Measurements from ENCODE around the gene ANXA4. TPM values are rescaled to one million over a fixed set of nuclear protein-coding genes. Genes with fewer than 3 reads are reported as not detected.

ANXA4 gene
- 28.1 and 34.6 TPM in 2 replicates for total RNA-seq (2014; rRNA removed; shearing (Covaris generic))
- 18.3 and 21.3 TPM in 2 replicates for polyA plus RNA-seq (2014; cell fraction: nucleus; rRNA removed)

DNA sequence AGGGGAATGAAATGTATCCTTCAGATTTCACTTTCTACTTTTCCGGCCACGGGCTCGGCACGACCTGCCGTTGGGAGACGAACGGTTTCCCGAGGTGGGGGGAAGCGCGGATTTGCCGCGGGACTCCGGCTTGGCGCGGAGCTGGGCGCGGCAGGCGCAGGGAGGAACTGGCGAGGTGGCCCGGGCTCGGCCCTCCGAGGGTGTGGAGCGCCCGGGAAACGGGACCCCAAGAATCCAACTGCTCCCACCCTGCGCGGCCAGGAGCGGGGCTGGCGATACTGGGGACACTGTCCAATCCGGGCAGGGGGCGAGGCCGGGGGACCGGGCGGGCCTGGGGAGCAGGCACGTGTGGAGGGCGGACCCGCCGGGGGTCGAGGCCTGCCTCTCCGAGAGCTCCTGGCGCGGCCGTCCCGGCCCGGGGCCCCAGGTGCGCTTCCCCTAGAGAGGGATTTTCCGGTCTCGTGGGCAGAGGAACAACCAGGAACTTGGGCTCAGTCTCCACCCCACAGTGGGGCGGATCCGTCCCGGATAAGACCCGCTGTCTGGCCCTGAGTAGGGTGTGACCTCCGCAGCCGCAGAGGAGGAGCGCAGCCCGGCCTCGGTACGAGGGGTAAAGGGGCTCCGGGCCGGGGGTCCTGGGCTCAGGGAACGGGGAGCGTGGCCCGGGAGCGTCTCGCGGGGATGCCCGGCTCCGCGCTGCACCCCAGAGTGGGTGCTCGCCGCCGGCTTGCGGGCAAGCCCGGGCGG is at the start of gene ANXA4:
Gene ANXA4, plus strand, starts transcription at position 560 of the 747 bp plus-strand sequence. CDS start 39,432 bp downstream, outside the sequence.
- DNase-seq (ENCODE audit: extremely low read depth, low read depth) = peak; percentile 58

DNA sequence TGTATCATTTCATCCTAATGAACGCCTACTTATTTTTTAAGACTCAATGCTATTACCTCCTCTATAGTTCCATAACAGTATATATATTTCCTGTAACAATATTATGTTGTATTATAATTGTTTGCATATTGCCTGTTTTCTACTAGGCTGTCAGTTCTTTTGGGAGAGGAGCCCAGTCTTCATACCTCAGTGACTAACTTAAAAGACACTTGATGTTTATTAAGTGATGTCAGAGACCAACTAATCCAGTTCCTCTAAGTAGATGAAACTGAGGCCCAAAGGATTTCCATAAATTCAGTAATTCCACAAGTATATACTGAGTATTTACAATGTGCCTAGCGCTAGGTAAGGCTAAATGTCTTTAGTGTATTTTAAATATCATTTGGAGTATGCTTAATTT is 49.5 kb upstream of the ANXA4 start:
- no peak for DNase-seq (ENCODE audit: extremely low read depth, low read depth)

DNA sequence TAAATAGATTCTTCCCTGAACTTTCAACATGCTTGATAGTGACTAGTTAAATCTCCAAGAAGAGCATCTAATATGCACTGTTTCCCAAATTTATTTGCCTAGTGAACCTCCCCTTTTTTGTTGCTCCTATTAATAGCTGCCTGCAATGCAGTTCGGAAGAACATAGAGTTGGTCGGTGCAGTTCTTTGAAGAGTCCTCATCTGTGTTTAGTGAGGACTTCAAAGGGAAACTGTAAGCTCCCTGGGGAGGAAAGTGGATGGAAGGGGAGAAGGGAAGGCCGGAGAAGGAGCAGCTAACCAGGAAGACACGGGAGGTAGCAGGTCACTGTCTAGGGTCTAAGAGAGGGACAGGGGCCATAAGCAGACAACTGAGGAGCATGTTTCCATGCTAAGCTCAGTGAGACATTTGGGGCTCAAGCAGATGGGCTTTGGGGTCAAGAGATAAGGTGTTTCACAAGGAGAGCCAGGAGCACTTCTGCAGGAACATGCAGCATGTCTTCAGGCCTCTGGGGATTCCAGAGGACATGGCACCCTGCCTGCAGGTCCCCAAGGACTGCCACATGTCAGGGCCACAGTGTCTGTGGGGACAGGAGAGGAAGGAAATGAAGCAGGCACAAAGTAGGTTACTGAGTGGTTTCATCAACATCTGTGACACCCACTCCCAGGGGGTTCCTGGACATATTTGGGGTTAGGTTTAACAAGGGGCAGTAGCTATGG is 48.7 kb upstream of the ANXA4 start:
- DNase-seq (ENCODE audit: extremely low read depth, low read depth) = no peak

DNA sequence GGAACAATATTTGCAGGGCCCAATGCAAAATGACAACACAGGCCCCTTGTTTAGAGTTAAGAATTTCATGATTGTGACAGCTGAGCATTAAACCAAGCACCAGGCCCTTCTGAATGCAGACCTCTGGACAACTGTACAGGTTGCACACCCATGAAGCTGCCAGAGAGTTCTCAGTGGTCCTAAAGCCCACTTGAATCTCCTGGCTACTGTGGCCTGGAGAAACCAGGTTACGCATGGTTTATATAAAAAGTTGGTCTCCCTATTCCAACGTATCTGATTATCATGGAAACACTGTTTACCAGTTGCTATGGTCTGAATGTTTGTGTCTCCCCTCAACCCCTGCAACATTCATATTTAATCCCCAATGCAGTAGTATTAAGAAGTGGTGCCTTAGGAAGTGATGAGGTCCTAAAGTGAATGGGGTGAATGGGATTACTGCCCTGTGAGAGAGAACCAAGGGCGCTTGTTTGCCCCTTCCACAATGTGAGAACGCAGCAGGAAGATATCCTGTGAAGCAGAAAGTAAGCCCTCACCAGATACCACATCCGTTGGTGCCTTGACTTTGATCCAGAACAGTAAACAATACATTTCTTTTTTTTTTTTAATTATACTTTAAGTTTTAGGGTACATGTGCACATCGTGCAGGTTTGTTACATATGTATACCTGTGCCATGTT is 48.0 kb upstream of the ANXA4 start:
- DNase-seq (ENCODE audit: extremely low read depth, low read depth) = no peak

DNA sequence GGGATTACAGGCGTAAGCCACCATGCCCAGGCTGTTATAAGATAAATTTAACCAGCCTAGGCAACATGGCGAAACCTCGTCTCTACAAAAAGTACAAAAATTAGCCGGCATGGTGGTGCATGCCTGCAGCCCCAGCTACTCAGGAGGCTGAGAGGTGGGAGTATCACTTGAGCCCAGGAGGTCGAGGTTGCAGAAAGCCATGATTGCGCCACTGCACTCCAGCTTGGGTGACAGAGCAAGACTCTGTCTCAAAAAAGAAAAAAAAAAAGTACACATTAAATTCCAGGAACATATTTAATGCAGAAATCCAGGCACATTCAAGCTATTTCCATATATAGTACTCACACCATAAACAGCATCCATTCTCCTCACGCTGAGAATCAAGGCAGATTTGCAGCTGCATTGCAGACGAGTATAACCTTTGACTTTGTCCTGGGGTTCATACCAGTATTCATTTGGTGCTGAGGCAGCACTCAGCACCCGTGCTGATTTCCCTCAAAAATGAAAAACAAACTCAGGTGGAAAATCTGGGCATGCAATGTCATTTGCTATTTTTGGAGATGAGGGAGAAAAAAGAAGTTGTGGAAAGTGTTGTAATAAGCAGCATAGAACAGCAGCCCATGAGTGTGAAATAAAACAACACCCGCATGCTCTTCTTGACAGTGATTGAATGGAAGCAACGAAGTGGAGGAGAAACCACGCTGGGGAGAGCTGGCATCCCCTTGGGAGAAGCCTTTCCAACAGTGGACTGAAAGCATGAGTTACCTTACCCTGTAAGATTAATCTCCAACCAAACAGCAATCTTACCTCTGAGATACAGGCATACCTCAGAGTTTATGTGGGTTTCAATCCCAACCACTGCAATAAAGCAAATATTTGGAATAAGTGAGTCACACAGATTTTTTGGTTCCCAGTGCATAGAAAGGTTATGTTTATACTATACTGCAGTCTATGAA is 46.8 kb upstream of the ANXA4 start:
- no peak for DNase-seq (ENCODE audit: extremely low read depth, low read depth)

DNA sequence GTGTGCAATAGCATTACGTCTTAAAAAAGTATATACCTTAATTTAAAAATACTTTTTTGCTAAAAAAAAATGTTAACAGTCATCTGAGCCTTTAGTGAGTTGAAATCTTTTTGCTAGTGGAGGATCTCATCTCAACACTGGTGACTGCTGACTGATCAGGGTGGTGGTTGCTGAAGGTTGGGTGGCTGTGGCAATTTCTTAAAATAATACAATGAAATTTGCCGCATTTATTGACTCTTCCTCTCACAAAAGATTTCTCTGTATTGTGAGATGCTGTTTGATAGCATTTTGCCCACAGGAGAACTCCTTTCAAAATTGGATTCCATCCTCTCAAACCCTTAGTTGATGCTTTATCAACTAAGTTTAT is 46.1 kb upstream of the ANXA4 start:
- DNase-seq (ENCODE audit: extremely low read depth, low read depth) = no peak

DNA sequence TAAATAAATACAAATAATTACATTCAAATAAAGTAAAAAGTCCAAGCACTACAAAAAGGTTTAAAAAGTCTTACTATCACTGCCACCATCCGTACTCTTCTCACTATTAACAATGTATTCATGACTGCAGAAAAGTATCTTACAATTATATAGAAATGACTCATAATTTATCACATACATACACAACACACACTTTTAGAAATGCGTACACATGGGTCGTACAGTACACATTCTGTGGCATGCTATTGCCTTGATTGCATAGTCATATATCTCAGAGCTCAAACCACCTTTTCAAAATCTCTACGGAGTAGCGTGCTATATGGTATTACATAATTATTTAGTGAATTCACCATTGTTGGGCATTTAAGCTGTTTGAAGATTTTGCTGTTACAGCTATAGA is 41.6 kb upstream of the ANXA4 start:
- DNase-seq (ENCODE audit: extremely low read depth, low read depth) = no peak

DNA sequence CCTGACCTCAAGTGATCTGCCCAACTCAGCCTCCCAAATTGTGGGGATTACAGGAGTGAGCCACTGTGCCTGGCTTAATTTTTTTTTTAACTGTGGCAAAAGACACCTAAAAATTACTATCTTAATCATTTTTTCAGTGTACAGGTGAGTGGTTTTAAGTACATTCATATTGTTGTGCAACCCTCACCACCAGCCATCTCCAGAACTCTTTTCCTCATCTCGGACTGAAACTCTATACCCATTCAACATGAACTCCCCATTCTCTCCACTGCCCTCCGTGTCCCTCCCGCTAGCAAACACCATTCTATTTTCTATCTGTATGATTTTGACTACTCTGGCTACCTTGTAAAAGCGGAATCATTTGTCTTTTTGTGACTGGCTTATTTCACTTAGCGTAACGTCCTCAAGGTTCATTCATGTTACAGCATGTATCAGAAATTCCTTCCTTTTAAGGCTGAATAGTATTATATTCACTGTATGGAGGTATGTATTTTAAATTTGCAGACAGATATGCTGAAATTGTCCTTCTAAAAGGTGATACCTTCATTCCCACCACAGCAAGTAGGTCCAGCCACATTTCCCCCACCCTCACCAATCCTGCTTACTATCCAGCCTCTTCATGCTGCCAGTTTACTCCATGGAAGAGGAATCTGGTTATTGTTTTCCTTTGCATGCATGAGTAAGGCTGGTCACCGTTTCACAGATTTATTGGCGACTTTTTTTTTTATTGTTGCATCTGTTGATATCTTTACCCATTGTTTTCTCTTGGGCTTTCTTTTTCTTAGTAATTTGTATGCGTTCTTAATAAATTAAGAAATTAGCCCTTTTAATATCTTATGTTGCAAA is 40.6 kb upstream of the ANXA4 start:
- no peak for DNase-seq (ENCODE audit: extremely low read depth, low read depth)

DNA sequence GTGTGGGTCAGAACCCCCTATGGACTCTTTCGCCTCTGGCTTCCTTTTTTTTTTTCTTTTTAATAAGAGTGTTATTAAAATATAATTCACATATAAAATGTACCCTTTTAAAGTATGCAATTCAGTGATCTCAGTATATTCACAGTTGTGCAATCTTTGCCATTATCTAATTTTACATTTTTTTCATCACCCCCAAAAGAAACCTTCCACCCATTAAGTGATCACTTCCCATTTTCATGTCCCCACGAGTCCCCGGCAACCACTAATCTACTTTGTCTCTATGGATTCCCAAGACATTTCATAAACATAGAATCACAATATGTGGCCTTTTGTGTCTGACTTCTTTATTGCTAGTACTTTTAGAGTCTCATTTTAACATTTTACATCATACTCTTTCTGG is 38.7 kb upstream of the ANXA4 start:
- DNase-seq (ENCODE audit: extremely low read depth, low read depth) = no peak

DNA sequence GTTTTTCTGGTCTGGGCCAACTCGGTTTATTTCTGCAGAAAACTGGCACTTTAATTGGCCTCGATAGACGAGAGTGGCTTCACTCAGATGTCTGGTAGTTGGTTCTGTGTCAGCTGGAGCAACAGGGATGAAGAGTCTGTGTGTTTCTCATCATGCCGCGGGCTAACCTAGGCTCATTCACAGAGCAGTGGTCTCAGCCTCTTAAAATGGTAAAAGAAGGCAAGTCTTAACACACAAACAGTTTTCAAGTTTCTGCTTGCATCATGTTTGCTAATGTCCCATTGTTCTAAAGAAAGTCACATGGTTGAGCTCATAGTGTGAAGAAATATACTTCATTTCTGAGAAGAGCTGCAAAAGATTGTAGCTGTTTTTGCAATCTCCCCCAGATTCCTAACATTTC is 37.5 kb upstream of the ANXA4 start:
- no peak for DNase-seq (ENCODE audit: extremely low read depth, low read depth)

DNA sequence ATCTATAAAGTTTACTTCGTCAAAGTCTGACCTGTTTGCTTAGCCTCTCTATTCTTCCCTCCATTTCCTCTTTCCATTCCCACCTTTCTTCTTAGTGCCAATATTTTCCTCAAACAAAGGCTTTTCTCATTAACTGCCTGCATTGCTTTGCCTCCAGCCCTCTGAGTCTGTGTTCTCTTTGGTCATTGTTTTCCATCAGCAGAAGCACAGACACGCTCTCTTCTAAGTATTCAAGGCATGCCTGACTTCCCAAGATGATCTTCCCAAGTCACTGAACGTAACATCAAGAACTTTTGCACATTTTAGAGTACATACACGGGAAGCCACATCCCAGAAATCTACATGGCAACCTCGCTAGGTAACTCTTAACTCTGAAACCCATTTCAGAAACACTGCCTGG is 32.6 kb upstream of the ANXA4 start:
- DNase-seq (ENCODE audit: extremely low read depth, low read depth) = no peak

DNA sequence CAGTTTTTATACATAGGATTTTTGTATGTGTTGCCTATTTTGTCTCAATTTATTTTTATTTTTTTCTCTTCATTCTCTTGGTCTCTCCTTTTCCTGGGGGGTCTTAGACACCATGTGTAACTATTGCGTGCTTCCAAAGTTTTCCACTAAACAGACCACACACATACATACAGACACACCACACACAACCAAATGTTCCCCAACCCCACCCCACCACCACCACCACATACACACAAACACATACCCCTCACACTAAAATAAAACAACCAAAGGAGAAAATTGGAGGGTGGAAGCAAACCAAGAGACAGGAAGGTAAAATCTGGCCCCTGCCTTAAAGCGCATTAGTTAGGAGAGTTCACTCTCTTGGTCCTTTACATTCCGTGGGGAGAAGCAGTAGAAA is 30.0 kb upstream of the ANXA4 start:
- DNase-seq (ENCODE audit: extremely low read depth, low read depth) = no peak

DNA sequence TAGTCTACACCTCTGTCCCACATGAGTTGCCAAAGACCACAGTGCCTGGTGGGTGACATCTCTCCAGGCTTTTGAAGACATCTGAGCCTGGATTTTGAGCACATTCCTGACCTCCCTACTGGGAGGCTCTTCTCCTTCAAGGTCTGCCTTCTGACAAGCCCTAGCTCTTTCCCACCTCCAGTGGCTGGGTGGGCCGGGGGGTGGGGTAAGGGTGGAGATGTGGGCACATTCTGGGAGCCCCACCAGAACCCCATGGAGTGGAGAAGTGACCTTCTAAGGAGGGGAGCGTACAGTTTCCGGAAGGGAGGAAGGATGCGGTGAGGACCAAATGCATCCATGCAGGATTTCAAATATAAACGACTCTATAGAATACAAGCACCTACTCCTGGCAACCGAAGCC is 27.9 kb upstream of the ANXA4 start:
- DNase-seq (ENCODE audit: extremely low read depth, low read depth) = no peak

DNA sequence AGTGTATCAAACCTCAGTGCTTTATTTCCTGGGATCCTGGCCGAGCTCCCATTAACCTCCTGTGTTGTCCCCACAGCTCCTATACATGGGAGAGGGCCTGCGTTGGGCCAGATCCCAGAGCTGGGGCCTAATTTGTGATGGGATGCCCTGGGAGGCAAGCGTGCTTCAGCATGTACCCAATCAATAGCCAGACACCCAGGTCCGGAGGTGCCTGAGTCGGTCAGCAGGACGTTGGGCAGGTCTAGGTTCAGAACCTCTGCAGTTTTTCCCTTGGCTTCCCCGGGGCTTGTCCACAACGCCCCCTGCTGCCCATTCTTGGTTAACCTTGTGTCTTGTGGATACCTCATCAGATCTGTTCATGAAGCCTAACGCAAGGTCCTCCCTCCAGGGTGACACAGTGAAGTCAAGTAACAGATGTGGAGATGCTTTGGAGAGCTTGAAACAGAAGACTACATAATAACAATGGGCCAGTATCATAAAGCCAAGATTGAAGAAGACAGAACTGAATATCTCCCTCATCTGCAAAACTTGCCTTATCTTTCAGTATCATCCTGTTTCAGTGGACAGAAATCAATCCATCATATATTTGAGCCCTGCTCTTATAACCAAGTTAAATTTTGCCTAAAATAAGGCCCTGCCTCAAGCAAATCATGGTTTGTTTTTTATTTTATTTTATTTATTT is 27.3 kb upstream of the ANXA4 start:
- peak; percentile 80 for DNase-seq (ENCODE audit: extremely low read depth, low read depth)

DNA sequence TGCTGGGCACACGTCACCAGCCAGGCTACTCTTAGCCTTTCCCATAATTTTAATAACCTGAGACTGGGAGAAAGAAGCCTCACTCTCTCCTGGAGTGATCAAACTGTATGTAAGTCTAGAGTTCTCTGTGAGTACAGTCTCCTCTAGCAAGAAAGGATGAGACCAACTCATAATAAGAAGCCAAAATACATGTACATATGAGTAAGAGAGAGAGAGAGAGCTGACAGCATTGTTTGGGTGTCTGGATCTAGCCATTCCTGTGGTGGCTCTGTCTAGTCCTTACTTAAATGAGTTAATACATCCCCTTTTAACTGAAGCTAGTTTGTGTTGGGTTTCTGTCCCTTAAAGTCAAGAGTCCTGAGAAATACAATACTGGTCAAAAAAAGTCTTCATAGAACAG is 26.0 kb upstream of the ANXA4 start:
- DNase-seq (ENCODE audit: extremely low read depth, low read depth) = no peak

DNA sequence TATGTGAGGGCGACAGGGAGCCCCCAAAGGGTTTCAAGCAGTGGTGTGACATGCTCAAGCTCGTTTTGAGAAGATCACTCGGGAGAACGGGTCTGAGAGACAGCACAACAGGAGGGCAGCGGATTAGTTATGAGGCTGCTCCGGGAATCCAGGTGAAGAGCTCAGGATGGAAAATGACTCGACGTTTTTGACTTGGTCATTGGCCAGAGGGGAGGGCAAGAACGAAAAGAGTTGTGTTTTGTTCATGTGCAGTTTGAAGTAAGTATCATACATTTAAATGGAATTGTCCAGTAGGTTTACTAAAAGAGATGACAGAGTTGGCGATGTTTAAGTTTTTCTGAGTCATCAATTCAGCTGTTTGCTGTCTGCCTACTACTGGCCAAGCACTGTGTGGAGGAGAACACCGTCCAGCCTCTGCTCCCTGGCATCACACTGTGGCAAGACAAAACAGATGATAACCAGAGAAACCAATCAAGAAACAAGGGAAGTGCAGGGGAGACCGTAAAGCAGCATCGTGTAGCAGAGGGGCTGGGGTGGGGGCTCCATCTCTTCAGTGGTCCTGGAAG is 25.3 kb upstream of the ANXA4 start:
- DNase-seq (ENCODE audit: extremely low read depth, low read depth) = no peak

DNA sequence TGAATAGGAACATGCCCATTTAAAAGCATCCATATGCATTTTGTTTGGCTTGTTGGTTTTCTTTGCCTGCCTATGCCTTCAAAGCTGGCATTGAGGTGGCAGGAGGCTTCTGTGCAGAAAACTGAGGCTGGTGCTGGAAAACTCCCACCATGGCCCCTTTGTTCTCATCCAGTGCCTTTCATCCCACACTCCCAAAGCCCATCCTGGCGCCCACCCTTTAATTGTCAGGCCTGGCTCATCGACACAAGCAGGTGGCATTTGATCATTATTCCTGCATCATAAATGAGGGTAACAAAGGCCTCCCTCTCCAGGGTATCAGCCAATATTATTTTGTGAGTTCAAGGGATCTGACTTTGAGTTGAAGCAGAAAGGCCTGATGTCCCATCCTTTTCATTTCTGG is 24.7 kb upstream of the ANXA4 start:
- no peak for DNase-seq (ENCODE audit: extremely low read depth, low read depth)

DNA sequence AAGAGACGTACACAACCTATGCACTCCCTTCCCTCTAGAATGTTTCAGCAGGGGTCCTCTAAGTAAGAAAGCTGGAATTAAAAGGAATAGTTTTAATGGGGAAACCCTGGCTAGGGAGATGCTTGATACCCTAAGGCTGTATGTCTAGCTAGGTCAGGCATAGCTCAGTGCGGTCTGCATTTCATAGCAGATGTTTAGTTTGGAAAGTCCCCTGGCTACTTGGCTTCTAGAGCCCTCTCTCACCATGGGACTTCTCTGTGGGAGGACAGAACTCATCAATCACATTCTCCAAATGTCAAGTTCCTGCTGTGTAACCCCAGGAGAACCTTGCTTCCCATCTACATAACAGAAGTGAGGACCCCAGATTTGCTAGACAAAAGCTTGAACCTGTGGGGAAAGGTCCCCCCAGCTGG is 24.1 kb upstream of the ANXA4 start:
- DNase-seq (ENCODE audit: extremely low read depth, low read depth) = no peak

Data from NCI-H460 (cell line).